ENCODE data around the gene SERPINB5.

DNA sequence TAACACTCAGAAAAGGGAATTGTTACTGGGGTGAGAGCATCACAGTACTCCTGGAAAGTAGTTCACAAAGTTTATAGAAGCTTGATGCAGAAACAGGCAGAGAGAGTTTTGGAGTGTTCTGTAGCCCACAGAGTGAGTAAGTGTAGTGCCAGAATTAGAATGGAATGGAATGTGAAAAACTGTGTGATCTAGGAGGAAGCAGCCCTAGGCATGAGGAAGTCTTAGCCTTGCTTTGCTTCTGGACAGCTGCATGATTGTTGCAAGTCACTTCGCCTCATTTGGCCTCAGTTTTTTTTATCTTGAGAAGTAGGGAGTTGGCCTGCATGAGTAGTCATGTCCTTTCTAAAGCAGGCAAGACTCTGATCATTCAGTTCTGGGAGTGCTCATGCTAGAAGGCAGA is 76.3 kb downstream of the SERPINB5 start:
- TF ChIP-seq EZH2 (IDR thresholded peaks at IDR 0.05) (no peak), POLR2AphosphoS5 (IDR thresholded peaks at IDR 0.05; ENCODE audit: borderline replicate concordance, low read depth, low read length) (no peak)

Measured in SK-N-MC (cell line).